Transverse colon (tissue), 4 donors: Measurements from ENCODE around the gene NRG2.

ENCODE experiments used
- CTCF ChIP-seq, 5 experiments: fragments of 200-600 bp in 3 of 5; fragments of 450-650 bp in 2 of 5; sonication (generic) in 3 of 5; IDR thresholded peaks; 1 replicate in 2 of 5; 2 replicates in 3 of 5; pipeline ENCODE4 v1.5.1; 2016 to 2017; ENCODE audit warnings: antibody characterized with exemption in 5 of 5, inconsistent platforms in 3 of 5, mild to moderate bottlenecking in 2 of 5, moderate library complexity in 1 of 5
- EP300 ChIP-seq: sonication (generic); formaldehyde crosslinking; IDR thresholded peaks from one replicate; pipeline ENCODE4 v1.6.1; 2017; ENCODE audit warnings: antibody characterized with exemption, low read depth
- POLR2AphosphoS5 ChIP-seq, 3 donors: sonication (generic); formaldehyde crosslinking; IDR thresholded peaks; one replicate each; pipeline ENCODE4 v1.6.1; 2016; ENCODE audit warnings: antibody characterized with exemption in 3 of 3

GRCh38 chr5:139806111-139806510 lies 237.0 kb downstream of the NRG2 start:
- TF ChIP-seq POLR2AphosphoS5 (IDR thresholded peaks at IDR 0.05): no peak
- no peak for TF ChIP-seq CTCF (IDR thresholded peaks at IDR 0.05)
- no peak for TF ChIP-seq EP300
